SK-N-SH (cell line): ENCODE data around the gene FOXF2. TPM values are rescaled to one million over a fixed set of nuclear protein-coding genes. Genes with fewer than 3 reads are reported as not detected.

Experiments
- CTCF ChIA-PET: fragments of 300-600, 350-600 bp; formaldehyde crosslinking; extraction: SDS; loops from one replicate; lab custom pipeline; 2021; lab: Yijun Ruan, JAX
- POLR2A ChIA-PET: fragments of 350-600 bp; sonication (Branson Sonifier 250); formaldehyde crosslinking; extraction: SDS; loops from one replicate; lab custom pipeline; 2020; ENCODE audit warnings: antibody characterized with exemption, inconsistent platforms; lab: Yijun Ruan, JAX
- DNase-seq: peaks from one replicate; pipeline ENCODE4 v3.0.0; 2012
- H2AFZ ChIP-seq: fragments of 200-600 bp; sonication (generic); 2 replicates; pipeline ENCODE4 v1.8.1; 2016; ENCODE audit warnings: antibody characterized with exemption, mild to moderate bottlenecking, low read depth
- H3F3A ChIP-seq: fragments of 200-600 bp; sonication (generic); replicated peaks from 2 replicates; pipeline ENCODE3; 2016; ENCODE audit warnings: antibody characterized with exemption, mild to moderate bottlenecking; ENCODE audit not compliant: insufficient read depth
- H3K27ac ChIP-seq, 2 experiments: fragments of 200-500 bp in 1 of 2; fragments of 200-600 bp in 1 of 2; sonication (Bioruptor generic) in 1 of 2; sonication (generic), shearing (Covaris generic) in 1 of 2; 2 replicates each; pipeline versions ENCODE4 v1.5.1 to v1.6.1; 2014 to 2016; ENCODE audit warnings: low read depth in 2 of 2, inconsistent platforms in 1 of 2, low read length in 1 of 2, mild to moderate bottlenecking in 1 of 2, mixed read lengths in 1 of 2
- H3K27me3 ChIP-seq: fragments of 200-600 bp; sonication (generic), shearing (Covaris generic); 2 replicates; pipeline ENCODE4 v1.6.1; 2016; ENCODE audit warnings: mixed run types; ENCODE audit not compliant: insufficient read depth
- H3K36me3 ChIP-seq, 2 experiments: fragments of 200-500 bp in 1 of 2; fragments of 200-600 bp in 1 of 2; sonication (Bioruptor generic) in 1 of 2; sonication (generic) in 1 of 2; replicated peaks in 1 of 2; 2 replicates each; pipeline versions ENCODE3 to v1.5.1; 2014 to 2016; ENCODE audit warnings: low read length in 1 of 2, mild to moderate bottlenecking in 1 of 2; ENCODE audit not compliant: insufficient read depth in 2 of 2, control insufficient read depth in 1 of 2
- H3K4me1 ChIP-seq, 2 experiments: fragments of 200-500 bp in 1 of 2; fragments of 200-600 bp in 1 of 2; sonication (Bioruptor generic) in 1 of 2; sonication (generic), shearing (Covaris generic) in 1 of 2; 2 replicates each; pipeline versions ENCODE4 v1.5.1 to v1.6.1; 2014 to 2016; ENCODE audit warnings: low read depth in 1 of 2, low read length in 1 of 2, mixed run types in 1 of 2; ENCODE audit not compliant: insufficient read depth in 2 of 2, control insufficient read depth in 1 of 2
- H3K4me2 ChIP-seq: fragments of 200-600 bp; sonication (generic), shearing (Covaris generic); 2 replicates; pipeline ENCODE4 v1.6.1; 2017; ENCODE audit warnings: mixed run types
- H3K4me3 ChIP-seq, 2 experiments: fragments of 200-500 bp in 1 of 2; fragments of 200-600 bp in 1 of 2; sonication (Bioruptor generic) in 1 of 2; sonication (generic), shearing (Covaris generic) in 1 of 2; 2 replicates each; pipeline versions ENCODE4 v1.5.1 to v1.8.1; 2014 to 2016; ENCODE audit warnings: low read depth in 2 of 2, inconsistent platforms in 1 of 2, low read length in 1 of 2, mild to moderate bottlenecking in 1 of 2, mixed read lengths in 1 of 2, moderate library complexity in 1 of 2
- H3K79me2 ChIP-seq: fragments of 200-600 bp; sonication (generic); 2 replicates; pipeline ENCODE4 v1.8.1; 2017; ENCODE audit warnings: mild to moderate bottlenecking; ENCODE audit not compliant: insufficient read depth
- H3K9ac ChIP-seq: fragments of 200-600 bp; sonication (generic); 2 replicates; pipeline ENCODE4 v1.6.1; 2017; ENCODE audit warnings: mixed run types
- H3K9me2 ChIP-seq: fragments of 200-600 bp; sonication (generic); 2 replicates; pipeline ENCODE4 v1.6.1; 2017; ENCODE audit warnings: mixed run types
- H3K9me3 ChIP-seq: fragments of 200-600 bp; sonication (generic); 2 replicates; pipeline ENCODE4 v1.6.1; 2017; ENCODE audit warnings: mixed run types, mild to moderate bottlenecking, moderate library complexity
- H4K20me1 ChIP-seq: fragments of 200-600 bp; sonication (generic); 2 replicates; pipeline ENCODE4 v1.6.1; 2017; ENCODE audit warnings: mild to moderate bottlenecking, mixed run types; ENCODE audit not compliant: insufficient read depth
- FOXJ3 ChIP-seq: sonication (generic); formaldehyde crosslinking; IDR thresholded peaks from 2 replicates; pipeline ENCODE4 v1.5.1; 2020; ENCODE audit warnings: mild to moderate bottlenecking, missing genetic modification reagents
- POLR2AphosphoS5 ChIP-seq: IDR thresholded peaks from 2 replicates; pipeline ENCODE4 v1.6.1; 2012; ENCODE audit warnings: low read depth, low read length
- RXRA ChIP-seq: IDR thresholded peaks from 2 replicates; pipeline ENCODE4 v1.4.0; 2012; ENCODE audit warnings: low read depth, mild to moderate bottlenecking, borderline replicate concordance
- SMC3 ChIP-seq: IDR thresholded peaks from 2 replicates; pipeline ENCODE4 v1.6.1; 2012; ENCODE audit warnings: low read depth, low read length, improper control_type of control experiment
- WGBS: methylation state at CpG from one replicate; pipeline ENCODE4 v1.1.6; 2017; ENCODE audit warnings: low lambda C conversion rate; 5-methylcytosine and 5-hydroxymethylcytosine counted together
- polyA plus RNA-seq, 3 experiments: library from polyadenylated mRNA; depleted of rRNA; stranded (reverse); fragments of >200 nt; gene quantifications; 2 replicates each; pipeline ENCODE4 v1.2.3, GENCODE V29; 2012
- TF ChIP-seq, protein P1 (sequence below): fragments of 200-600 bp; sonication (generic); IDR thresholded peaks from 2 replicates; pipeline ENCODE4 v1.6.1; 2017; ENCODE audit warnings: antibody characterized with exemption, mild to moderate bottlenecking, moderate library complexity
- TF ChIP-seq, protein P2 (sequence below): IDR thresholded peaks from 2 replicates; pipeline ENCODE4; 2012
- TF ChIP-seq, protein P3 (sequence below): IDR thresholded peaks from 2 replicates; pipeline ENCODE4 v1.6.1; 2012; ENCODE audit warnings: mild to moderate bottlenecking, low read depth, low read length, moderate library complexity

FOXF2 gene
- polyA plus RNA-seq, 1 of the 3 experiments (the other 2 are of a cell fraction), result not detected

DNA sequence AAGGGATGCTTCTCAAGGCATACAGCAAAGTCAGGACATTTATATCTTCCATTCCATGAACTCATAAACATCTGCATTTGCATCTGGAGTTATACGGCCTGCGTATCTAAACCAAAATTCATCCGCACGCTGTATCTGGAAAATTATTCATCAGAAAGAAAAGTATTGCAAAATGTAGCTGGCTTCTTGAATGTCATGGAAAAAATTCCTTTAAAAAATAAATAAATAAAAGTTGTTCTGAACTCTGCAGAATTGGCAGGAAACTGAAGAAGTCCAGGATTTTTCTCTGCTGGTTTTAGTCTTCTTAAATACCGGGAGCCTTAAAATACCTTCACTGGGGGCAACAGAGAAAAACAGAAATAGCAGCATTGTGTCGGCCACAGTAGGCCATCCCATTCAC, 23.7 kb upstream of the FOXF2 start:
- Histone ChIP-seq H4K20me1 (no peaks in the 10 kb centered on the region), H3K36me3 (no peaks in the 10 kb centered on the region), H3K4me1 (no peaks in the 10 kb centered on the region), H3K9ac (no peak overlapping the region), H3K4me3 (no peak overlapping the region), H3K27me3 (peaks cover 24% of the 10 kb centered on the region), H3K27ac (no peak overlapping the region), H3K9me3 (no peaks in the 10 kb centered on the region), H3K79me2 (no peaks in the 10 kb centered on the region), H3F3A (no peaks in the 10 kb centered on the region), H2AFZ (no peak overlapping the region), H3K9me2 (no peaks in the 10 kb centered on the region), H3K4me2 (no peak overlapping the region)
- no peak for DNase-seq
- TF ChIP-seq, protein P1, sequence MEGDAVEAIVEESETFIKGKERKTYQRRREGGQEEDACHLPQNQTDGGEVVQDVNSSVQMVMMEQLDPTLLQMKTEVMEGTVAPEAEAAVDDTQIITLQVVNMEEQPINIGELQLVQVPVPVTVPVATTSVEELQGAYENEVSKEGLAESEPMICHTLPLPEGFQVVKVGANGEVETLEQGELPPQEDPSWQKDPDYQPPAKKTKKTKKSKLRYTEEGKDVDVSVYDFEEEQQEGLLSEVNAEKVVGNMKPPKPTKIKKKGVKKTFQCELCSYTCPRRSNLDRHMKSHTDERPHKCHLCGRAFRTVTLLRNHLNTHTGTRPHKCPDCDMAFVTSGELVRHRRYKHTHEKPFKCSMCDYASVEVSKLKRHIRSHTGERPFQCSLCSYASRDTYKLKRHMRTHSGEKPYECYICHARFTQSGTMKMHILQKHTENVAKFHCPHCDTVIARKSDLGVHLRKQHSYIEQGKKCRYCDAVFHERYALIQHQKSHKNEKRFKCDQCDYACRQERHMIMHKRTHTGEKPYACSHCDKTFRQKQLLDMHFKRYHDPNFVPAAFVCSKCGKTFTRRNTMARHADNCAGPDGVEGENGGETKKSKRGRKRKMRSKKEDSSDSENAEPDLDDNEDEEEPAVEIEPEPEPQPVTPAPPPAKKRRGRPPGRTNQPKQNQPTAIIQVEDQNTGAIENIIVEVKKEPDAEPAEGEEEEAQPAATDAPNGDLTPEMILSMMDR, result no peak
- TF ChIP-seq, protein P2, sequence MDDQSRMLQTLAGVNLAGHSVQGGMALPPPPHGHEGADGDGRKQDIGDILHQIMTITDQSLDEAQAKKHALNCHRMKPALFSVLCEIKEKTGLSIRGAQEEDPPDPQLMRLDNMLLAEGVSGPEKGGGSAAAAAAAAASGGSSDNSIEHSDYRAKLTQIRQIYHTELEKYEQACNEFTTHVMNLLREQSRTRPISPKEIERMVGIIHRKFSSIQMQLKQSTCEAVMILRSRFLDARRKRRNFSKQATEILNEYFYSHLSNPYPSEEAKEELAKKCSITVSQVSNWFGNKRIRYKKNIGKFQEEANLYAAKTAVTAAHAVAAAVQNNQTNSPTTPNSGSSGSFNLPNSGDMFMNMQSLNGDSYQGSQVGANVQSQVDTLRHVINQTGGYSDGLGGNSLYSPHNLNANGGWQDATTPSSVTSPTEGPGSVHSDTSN, result no peak
- ChIA-PET POLR2A (no interaction called here), CTCF (interaction anchor here (1.4 kb wide), 1 partner anchor 32 kb away, joined by 4 read pairs; no protein-coding TSS in a partner anchor)
- 30% methylated on average over 6 of the region's 6 CpGs for WGBS

DNA sequence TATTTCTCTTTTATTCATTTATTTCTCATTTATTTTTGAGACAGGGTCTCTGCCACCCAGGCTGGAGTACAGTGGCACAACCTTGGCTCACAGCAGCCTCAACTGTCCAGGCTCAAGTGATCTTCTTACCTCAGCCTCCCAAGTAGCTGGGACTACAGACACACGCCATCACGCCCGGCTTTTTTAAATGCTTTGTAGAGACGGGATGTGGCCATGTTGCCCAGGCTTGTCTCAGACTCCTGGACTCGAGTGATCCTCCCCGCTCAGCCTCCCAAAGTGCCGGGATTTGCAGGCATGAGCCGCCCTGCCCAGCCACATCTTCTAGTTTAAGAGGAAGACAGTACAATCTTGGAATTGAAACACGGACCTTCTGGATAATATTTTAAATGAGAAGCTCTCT, 21.6 kb upstream of the FOXF2 start:
- Histone ChIP-seq H3K9me2 (no peaks in the 10 kb centered on the region), H2AFZ (no peak overlapping the region), H3K9me3 (no peaks in the 10 kb centered on the region), H3F3A (no peaks in the 10 kb centered on the region), H3K4me1 (no peaks in the 10 kb centered on the region), H3K4me2 (no peak overlapping the region), H3K79me2 (no peaks in the 10 kb centered on the region), H3K27ac (no peak overlapping the region), H3K36me3 (no peaks in the 10 kb centered on the region), H3K4me3 (no peak overlapping the region), H4K20me1 (no peaks in the 10 kb centered on the region), H3K27me3 (peaks cover 19% of the 10 kb centered on the region), H3K9ac (no peak overlapping the region)
- DNase-seq, result no peak
- WGBS, result 11% methylated on average over 9 of the region's 9 CpGs
- CTCF ChIA-PET, result no interaction called here
- POLR2A ChIA-PET, result no interaction called here
- TF ChIP-seq, protein P3, sequence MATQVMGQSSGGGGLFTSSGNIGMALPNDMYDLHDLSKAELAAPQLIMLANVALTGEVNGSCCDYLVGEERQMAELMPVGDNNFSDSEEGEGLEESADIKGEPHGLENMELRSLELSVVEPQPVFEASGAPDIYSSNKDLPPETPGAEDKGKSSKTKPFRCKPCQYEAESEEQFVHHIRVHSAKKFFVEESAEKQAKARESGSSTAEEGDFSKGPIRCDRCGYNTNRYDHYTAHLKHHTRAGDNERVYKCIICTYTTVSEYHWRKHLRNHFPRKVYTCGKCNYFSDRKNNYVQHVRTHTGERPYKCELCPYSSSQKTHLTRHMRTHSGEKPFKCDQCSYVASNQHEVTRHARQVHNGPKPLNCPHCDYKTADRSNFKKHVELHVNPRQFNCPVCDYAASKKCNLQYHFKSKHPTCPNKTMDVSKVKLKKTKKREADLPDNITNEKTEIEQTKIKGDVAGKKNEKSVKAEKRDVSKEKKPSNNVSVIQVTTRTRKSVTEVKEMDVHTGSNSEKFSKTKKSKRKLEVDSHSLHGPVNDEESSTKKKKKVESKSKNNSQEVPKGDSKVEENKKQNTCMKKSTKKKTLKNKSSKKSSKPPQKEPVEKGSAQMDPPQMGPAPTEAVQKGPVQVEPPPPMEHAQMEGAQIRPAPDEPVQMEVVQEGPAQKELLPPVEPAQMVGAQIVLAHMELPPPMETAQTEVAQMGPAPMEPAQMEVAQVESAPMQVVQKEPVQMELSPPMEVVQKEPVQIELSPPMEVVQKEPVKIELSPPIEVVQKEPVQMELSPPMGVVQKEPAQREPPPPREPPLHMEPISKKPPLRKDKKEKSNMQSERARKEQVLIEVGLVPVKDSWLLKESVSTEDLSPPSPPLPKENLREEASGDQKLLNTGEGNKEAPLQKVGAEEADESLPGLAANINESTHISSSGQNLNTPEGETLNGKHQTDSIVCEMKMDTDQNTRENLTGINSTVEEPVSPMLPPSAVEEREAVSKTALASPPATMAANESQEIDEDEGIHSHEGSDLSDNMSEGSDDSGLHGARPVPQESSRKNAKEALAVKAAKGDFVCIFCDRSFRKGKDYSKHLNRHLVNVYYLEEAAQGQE, result no peak
- no peak for TF ChIP-seq POLR2AphosphoS5
- no peak for TF ChIP-seq RXRA
- no peak for TF ChIP-seq FOXJ3 (CRISPR knock-in tag)
- no peak for TF ChIP-seq SMC3
